DOHH2 (cell line): Measurements from ENCODE around the gene STT3B.
"Not testable (repeated sequence)": the region's sequence is repeated elsewhere in the genome, so short reads cannot be mapped to it uniquely, and the experiment has no call there.

Experiments
- H3F3A ChIP-seq: fragments of 200-600 bp; sonication (generic), shearing (Covaris generic); 2 replicates; pipeline ENCODE4 v1.6.0; 2016; ENCODE audit warnings: antibody characterized with exemption, mild to moderate bottlenecking; ENCODE audit not compliant: control insufficient read depth, insufficient read depth
- H3K27ac ChIP-seq: fragments of 200-600 bp; sonication (generic); 2 replicates; pipeline ENCODE4 v1.5.1; 2014; ENCODE audit warnings: low read depth, mild to moderate bottlenecking, low read length, moderate library complexity
- H3K27me3 ChIP-seq: fragments of 200-600 bp; sonication (generic); 2 replicates; pipeline ENCODE4 v1.6.1; 2014; ENCODE audit warnings: mild to moderate bottlenecking, low read length, mixed read lengths; ENCODE audit not compliant: control insufficient read depth
- H3K36me3 ChIP-seq: fragments of 200-600 bp; sonication (generic); 2 replicates; pipeline ENCODE4 v1.6.1; 2014; ENCODE audit warnings: mild to moderate bottlenecking, low read length, moderate library complexity, mixed read lengths; ENCODE audit not compliant: control insufficient read depth
- H3K4me1 ChIP-seq: fragments of 200-600 bp; sonication (generic); 2 replicates; pipeline ENCODE4 v1.6.1; 2014; ENCODE audit warnings: mild to moderate bottlenecking, low read length, mixed read lengths; ENCODE audit not compliant: control insufficient read depth
- H3K4me2 ChIP-seq: fragments of 200-600 bp; sonication (generic); 2 replicates; pipeline ENCODE4 v1.6.0; 2014; ENCODE audit warnings: mild to moderate bottlenecking, low read length, moderate library complexity
- H3K4me3 ChIP-seq: fragments of 200-600 bp; sonication (generic); 2 replicates; pipeline ENCODE4 v1.5.1; 2014; ENCODE audit warnings: mild to moderate bottlenecking, low read length, mixed read lengths
- H3K79me2 ChIP-seq: fragments of 200-600 bp; sonication (generic); 2 replicates; pipeline ENCODE4 v1.6.1; 2014; ENCODE audit warnings: mild to moderate bottlenecking, low read length, mixed read lengths; ENCODE audit not compliant: control insufficient read depth
- H3K9me2 ChIP-seq: fragments of 200-600 bp; sonication (generic); replicated peaks from 2 replicates; pipeline ENCODE4 v1.6.1; 2014; ENCODE audit warnings: mild to moderate bottlenecking, low read length, mixed read lengths; ENCODE audit not compliant: control insufficient read depth
- H3K9me3 ChIP-seq: fragments of 200-600 bp; sonication (generic); 2 replicates; pipeline ENCODE4 v1.6.1; 2014; ENCODE audit warnings: antibody characterized with exemption, low read length, mixed read lengths; ENCODE audit not compliant: control insufficient read depth, insufficient read depth
- H4K20me1 ChIP-seq: fragments of 200-600 bp; sonication (generic); 2 replicates; pipeline ENCODE4 v1.6.0; 2014; ENCODE audit warnings: low read depth, mild to moderate bottlenecking, antibody characterized with exemption, low read length, moderate library complexity; ENCODE audit not compliant: control insufficient read depth, insufficient read depth
- EZH2phosphoT487 ChIP-seq: fragments of 200-600 bp; sonication (generic); IDR thresholded peaks from 2 replicates; pipeline ENCODE4 v1.6.1; 2017; ENCODE audit warnings: borderline replicate concordance, mild to moderate bottlenecking, antibody characterized with exemption, low read length, moderate library complexity, mixed read lengths
- TF ChIP-seq, protein P1 (sequence below): fragments of 200-600 bp; sonication (generic); IDR thresholded peaks from one replicate; pipeline ENCODE4 v1.5.1; 2014; ENCODE audit warnings: antibody characterized with exemption, mild to moderate bottlenecking, low read depth, low read length; ENCODE audit not compliant: poor library complexity, severe bottlenecking

STT3B gene

DNA sequence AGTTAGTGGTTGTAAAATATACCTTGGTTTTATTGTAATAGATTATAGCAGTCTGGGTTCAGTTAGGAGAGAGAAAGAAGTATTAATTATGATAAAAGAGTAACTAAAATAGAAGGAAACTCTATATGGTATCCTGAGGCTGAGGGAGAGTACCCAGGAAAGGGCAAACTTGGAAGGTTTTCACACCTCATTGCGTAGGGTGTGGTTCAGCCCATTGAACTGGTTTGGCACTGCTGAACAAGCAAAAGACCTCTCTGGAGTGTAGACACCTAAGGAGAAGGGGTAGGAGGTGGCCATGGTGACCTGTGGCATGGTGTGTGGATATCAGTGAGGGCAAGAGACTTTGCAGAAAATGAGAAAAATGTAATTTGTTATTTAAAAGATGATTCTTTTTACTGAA lies 63.5 kb downstream of the STT3B start:
- no peaks in the 10 kb centered on the region for H3K4me1 ChIP-seq
- H3K79me2 ChIP-seq, result peaks cover 58% of the 10 kb centered on the region
- no peaks in the 10 kb centered on the region for H4K20me1 ChIP-seq

GRCh38 chr3:31600431-31600830 lies 67.7 kb downstream of the STT3B start:
- H3F3A ChIP-seq, result no peaks in the 10 kb centered on the region

More for the DNA sequence above, 63.5 kb downstream of the STT3B start:
- H3K27me3 ChIP-seq, result no peaks in the 10 kb centered on the region
- H3K9me2 ChIP-seq, result no peaks in the 10 kb centered on the region
- no peaks in the 10 kb centered on the region for H3F3A ChIP-seq
- no peak for TF ChIP-seq EZH2phosphoT487
- TF ChIP-seq, protein P1, sequence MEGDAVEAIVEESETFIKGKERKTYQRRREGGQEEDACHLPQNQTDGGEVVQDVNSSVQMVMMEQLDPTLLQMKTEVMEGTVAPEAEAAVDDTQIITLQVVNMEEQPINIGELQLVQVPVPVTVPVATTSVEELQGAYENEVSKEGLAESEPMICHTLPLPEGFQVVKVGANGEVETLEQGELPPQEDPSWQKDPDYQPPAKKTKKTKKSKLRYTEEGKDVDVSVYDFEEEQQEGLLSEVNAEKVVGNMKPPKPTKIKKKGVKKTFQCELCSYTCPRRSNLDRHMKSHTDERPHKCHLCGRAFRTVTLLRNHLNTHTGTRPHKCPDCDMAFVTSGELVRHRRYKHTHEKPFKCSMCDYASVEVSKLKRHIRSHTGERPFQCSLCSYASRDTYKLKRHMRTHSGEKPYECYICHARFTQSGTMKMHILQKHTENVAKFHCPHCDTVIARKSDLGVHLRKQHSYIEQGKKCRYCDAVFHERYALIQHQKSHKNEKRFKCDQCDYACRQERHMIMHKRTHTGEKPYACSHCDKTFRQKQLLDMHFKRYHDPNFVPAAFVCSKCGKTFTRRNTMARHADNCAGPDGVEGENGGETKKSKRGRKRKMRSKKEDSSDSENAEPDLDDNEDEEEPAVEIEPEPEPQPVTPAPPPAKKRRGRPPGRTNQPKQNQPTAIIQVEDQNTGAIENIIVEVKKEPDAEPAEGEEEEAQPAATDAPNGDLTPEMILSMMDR, result no peak
- peaks cover 77% of the 10 kb centered on the region for H3K36me3 ChIP-seq
- no peak overlapping the region for H3K4me3 ChIP-seq
- no peak overlapping the region for H3K27ac ChIP-seq
- H3K4me2 ChIP-seq, result no peak overlapping the region
- H3K9me3 ChIP-seq, result no peaks in the 10 kb centered on the region; the same call in 1 of the 2 replicates

DNA sequence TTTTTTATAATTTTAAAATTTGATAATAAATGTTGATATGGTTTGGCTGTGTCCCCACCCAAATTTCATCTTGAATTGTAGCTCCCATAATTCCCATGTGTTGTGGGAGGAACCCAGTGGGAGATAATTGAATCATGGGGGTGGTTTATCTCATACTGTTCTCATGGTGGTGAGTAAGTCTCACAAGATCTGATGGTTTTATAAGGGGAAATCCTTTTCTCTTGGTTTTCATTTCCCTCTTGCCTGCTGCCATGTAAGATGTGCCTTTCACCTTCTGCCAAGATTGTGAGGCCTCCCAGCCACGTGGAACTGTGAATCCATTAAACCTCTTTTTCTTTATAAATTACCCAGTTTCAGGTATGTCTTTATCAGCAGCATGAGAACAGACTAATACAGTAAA lies 72.6 kb downstream of the STT3B start:
- H3K9me2 ChIP-seq, H3K27me3 ChIP-seq, H3K4me3 ChIP-seq, H3K27ac ChIP-seq, H3K4me2 ChIP-seq, H4K20me1 ChIP-seq, H3F3A ChIP-seq, H3K4me1 ChIP-seq: not testable (repeated sequence)
- H3K79me2 ChIP-seq, result peaks cover 28% of the 10 kb centered on the region
- H3K9me3 ChIP-seq, result peaks cover 24% of the 10 kb centered on the region
- H3K36me3 ChIP-seq, result peaks cover 78% of the 10 kb centered on the region

More at GRCh38 chr3:31600431-31600830, 67.7 kb downstream of the STT3B start:
- H3K27me3 ChIP-seq, result no peaks in the 10 kb centered on the region
- TF ChIP-seq, protein P1, result no peak
- no peak for TF ChIP-seq EZH2phosphoT487
- H3K4me2 ChIP-seq, result no peak overlapping the region
- H3K4me1 ChIP-seq, result no peaks in the 10 kb centered on the region
- H3K36me3 ChIP-seq, result peaks cover 79% of the 10 kb centered on the region
- H3K4me3 ChIP-seq, result no peak overlapping the region
- H3K27ac ChIP-seq, result no peak overlapping the region
- no peaks in the 10 kb centered on the region for H4K20me1 ChIP-seq
- peaks cover 36% of the 10 kb centered on the region for H3K79me2 ChIP-seq
- H3K9me3 ChIP-seq, result peaks cover 6% of the 10 kb centered on the region
- H3K9me2 ChIP-seq, result no peaks in the 10 kb centered on the region

DNA sequence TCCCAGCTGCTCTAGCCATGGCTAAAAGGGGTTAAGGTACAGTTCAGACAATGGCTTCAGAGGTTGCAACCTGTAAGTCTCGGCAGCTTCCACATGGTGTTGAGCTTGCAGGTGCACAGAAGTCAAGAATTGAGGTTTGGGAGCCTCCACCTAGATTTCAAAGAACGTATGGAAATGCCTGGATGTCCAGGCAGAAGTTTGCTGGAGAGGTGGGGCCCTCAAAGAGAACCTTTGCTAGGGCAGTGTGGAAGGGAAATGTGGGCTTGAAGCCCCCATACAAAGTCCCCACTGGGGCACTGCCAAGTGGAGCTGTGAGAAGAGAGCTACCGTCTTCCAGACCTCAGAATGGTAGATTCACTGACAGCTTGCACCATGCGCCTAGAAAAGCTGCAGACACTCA lies 73.7 kb downstream of the STT3B start:
- Histone ChIP-seq H3K27ac (no peak overlapping the region), H3K4me2 (no peak overlapping the region), H3K79me2 (peaks cover 40% of the 10 kb centered on the region), H3K9me3 (peaks cover 24% of the 10 kb centered on the region), H3K4me3 (no peak overlapping the region), H3K9me2 (no peaks in the 10 kb centered on the region), H3K36me3 (peaks cover 69% of the 10 kb centered on the region), H3K27me3 (no peaks in the 10 kb centered on the region), H3K4me1 (peaks cover 4% of the 10 kb centered on the region), H3F3A (no peaks in the 10 kb centered on the region), H4K20me1 (no peaks in the 10 kb centered on the region)
- TF ChIP-seq EZH2phosphoT487, result no peak
- TF ChIP-seq, protein P1, result no peak
